Right lobe of liver (tissue), 6 donors: Measurements from ENCODE around the gene POR. TPM values are rescaled to one million over a fixed set of nuclear protein-coding genes. Genes with fewer than 3 reads are reported as not detected.
"Not testable (repeated sequence)": the region's sequence is repeated elsewhere in the genome, so short reads cannot be mapped to it uniquely, and the experiment has no call there.

Experiments
- ATAC-seq, 4 donors: fragments of 200-7000 bp; cut with Tn5 transposase; one replicate each; pipeline ENCODE4 v1.9.1; 2020; ENCODE audit warnings: mild to moderate bottlenecking in 4 of 4, moderate library complexity in 4 of 4
- DNase-seq, 3 donors: peaks; one replicate each; pipeline ENCODE4 v3.0.0-alpha.2; 2020
- H3K27ac ChIP-seq, 3 donors: fragments of 200-600 bp; one replicate each; pipeline ENCODE4 v1.8.0; 2022
- H3K27me3 ChIP-seq, 2 donors: fragments of 200-600 bp; one replicate each; pipeline ENCODE4 v1.8.0; 2022
- H3K36me3 ChIP-seq, 4 donors: fragments of 200-600 bp; sonication (generic) in 1 of 4; one replicate each; pipeline versions ENCODE4 v1.5.1 to v1.8.0; 2017 to 2022; ENCODE audit warnings: control low read depth in 1 of 4
- H3K4me1 ChIP-seq, 4 donors: fragments of 200-600 bp; sonication (generic) in 1 of 4; one replicate each; pipeline versions ENCODE4 v1.5.1 to v1.8.0; 2017 to 2022; ENCODE audit warnings: control low read depth in 1 of 4
- H3K4me3 ChIP-seq, 3 donors: fragments of 200-600 bp; one replicate each; pipeline ENCODE4 v1.8.0; 2022
- H3K9me3 ChIP-seq, 4 donors: fragments of 200-600 bp; sonication (generic) in 1 of 4; one replicate each; pipeline versions ENCODE4 v1.5.1 to v1.8.0; 2017 to 2022; ENCODE audit warnings: control low read depth in 1 of 4
- CTCF ChIP-seq, 4 donors: fragments of 200-600 bp in 3 of 4; fragments of 450-650 bp in 1 of 4; IDR thresholded peaks; one replicate each; pipeline versions ENCODE4 v1.5.1 to v1.8.0; 2016 to 2022; ENCODE audit warnings: antibody characterized with exemption in 4 of 4, mild to moderate bottlenecking in 2 of 4
- POLR2A ChIP-seq: fragments of 450-650 bp; IDR thresholded peaks from one replicate; pipeline ENCODE4 v1.6.1; 2017; ENCODE audit warnings: antibody characterized with exemption, mild to moderate bottlenecking
- WGBS: methylation state at CpG from one replicate; pipeline ENCODE4 v1.1.6; 2018; ENCODE audit warnings: low coverage, low lambda C conversion rate; ENCODE audit not compliant: insufficient coverage; ENCODE audit errors: missing lambda C conversion rate; 5-methylcytosine and 5-hydroxymethylcytosine counted together
- intact Hi-C, 2 donors: fragments of 100-400 bp; cut with DNase I; formaldehyde crosslinking; loops; one replicate each; pipeline versions ENCODE4 v1.11.2 to v1.14.1; 2022
- total RNA-seq, 6 experiments: library from RNA; depleted of rRNA in 2 of 6; stranded (reverse); fragments of >200 nt in 2 of 6; fragmentation: NEBNext Ultra II Directional in 3 of 6; extraction: Animal tissue kit (Norgen Biotek cat#: 25700) in 3 of 6; gene quantifications; one replicate each; pipeline versions ENCODE4 v1.1.0 to v1.2.4, GENCODE V29; 2016 to 2023
- donor health status: DM: no; HTN: yes; CAD: no.
- donor health status: DM: no; HTN: no; CAD: no.
- donor health status: DM: no; HTN: no; CAD: no.
- donor health status: DM: no; HTN: yes; CAD: no.
- donor health status: DM: no; HTN: yes; CAD: no.

The POR gene
- total RNA-seq, 6 experiments from 2014 or later: 370 to 1,042 (median 725) TPM

- peak; percentile 92 to 97 (median 94) for TF ChIP-seq CTCF (IDR thresholded peaks at IDR 0.05)
- no peak for TF ChIP-seq POLR2A
- H3K27me3 ChIP-seq: no peaks in the 10 kb centered on the region
- 71% methylated on average over 3 of the region's 6 CpGs for WGBS
- peak; percentile 96 to 98 (median 96) for ATAC-seq
- H3K4me1 ChIP-seq: no peaks in the 10 kb centered on the region
- intact Hi-C loops: loop anchor here in 1 of 2 donors (5.0 kb wide), 1 partner anchor 153 kb away; no protein-coding TSS in a partner anchor
- peaks cover 0 to 3% (median 0%) of the 10 kb centered on the region in 4 donors for H3K36me3 ChIP-seq
- no peaks in the 10 kb centered on the region for H3K9me3 ChIP-seq
- peak; percentile 71 to 81 (median 81) for DNase-seq
- H3K4me3 ChIP-seq: no peak overlapping the region
- no peak overlapping the region for H3K27ac ChIP-seq
Observed at GRCh38 chr7:76020031-76020714, 105.2 kb downstream of the POR start.

DNA sequence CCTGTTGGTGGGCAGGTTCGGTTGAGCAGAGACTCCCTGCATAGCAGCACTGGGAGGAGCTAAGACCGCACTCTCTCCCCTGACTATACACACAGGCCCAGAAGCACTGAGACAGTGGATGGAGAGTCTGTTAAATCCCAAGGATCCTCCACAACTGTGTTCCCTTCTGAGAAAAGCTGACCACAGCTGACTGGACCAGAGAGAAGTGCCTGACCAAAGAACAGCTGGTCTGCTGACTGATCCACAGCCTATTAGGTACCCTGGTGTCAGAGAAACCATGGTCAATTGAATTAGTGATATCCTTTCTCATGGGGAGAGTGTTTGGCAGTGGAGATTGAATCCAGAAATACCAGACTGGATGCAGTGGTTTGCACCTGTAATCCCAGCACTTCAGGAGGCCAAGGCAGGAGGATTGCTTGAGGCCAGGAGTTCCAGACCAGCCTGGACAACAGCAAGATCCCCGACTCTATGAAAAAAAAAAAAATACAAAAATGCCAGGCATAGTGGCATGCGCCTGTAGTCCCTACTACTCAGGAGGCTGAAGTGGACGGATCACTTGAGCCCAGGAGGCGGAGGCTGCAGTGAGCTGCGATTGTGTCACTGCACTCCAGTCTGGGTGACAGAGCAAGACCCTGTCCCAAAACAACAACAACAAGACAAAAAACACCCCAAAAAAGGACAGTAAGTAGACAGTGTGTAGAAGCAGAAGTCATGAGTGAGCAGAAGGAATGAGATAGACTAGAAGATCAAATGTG lies 107.2 kb downstream of the POR start:
- Histone ChIP-seq H3K27ac (no peak overlapping the region), H3K4me1 (no peaks in the 10 kb centered on the region), H3K36me3 (peaks cover 0 to 6% (median 1%) of the 10 kb centered on the region in 4 donors), H3K27me3 (no peaks in the 10 kb centered on the region), H3K4me3 (no peak overlapping the region), H3K9me3 (no peaks in the 10 kb centered on the region)
- no peak for ATAC-seq
- no peak for DNase-seq
- 96% methylated on average over 7 of the region's 7 CpGs for WGBS
- intact Hi-C loops: loop anchor here in 1 of 2 donors (5.0 kb wide), 1 partner anchor 155 kb away; no protein-coding TSS in a partner anchor
- no peak for TF ChIP-seq POLR2A
- no peak for TF ChIP-seq CTCF (IDR thresholded peaks at IDR 0.05)

DNA sequence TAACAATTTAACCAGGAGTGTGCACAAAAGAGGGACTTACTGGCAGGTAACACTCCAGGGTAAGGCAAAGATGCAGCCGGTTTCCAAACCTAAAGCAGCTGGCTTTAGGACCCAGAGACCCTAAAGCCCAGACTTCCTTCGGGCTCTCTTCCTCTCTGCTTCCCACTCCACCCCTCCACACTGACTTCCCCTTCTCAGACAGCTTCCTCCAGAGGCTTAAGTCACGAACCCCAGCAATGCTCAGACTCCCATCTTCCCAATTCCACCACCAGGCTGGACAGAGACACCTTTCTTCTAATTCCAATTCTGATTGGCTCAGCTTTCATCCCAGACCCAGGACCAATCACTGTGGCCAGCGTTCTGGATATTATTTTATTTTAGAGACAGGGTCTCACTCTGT lies 108.0 kb downstream of the POR start:
- intact Hi-C loops: loop anchor here in 1 of 2 donors (5.0 kb wide), 1 partner anchor 156 kb away; no protein-coding TSS in a partner anchor
- Histone ChIP-seq H3K9me3 (no peaks in the 10 kb centered on the region), H3K4me3 (no peak overlapping the region), H3K4me1 (no peaks in the 10 kb centered on the region), H3K27me3 (no peaks in the 10 kb centered on the region), H3K27ac (no peak overlapping the region), H3K36me3 (peaks cover 0 to 10% (median 1%) of the 10 kb centered on the region in 4 donors)
- ATAC-seq (peak; percentile 43 to 73 (median 68)), DNase-seq (no peak)
- TF ChIP-seq POLR2A: no peak
- TF ChIP-seq CTCF (IDR thresholded peaks at IDR 0.05): no peak
- WGBS: 44% methylated on average over 3 of the region's 4 CpGs

- peak in 1 of 4 donors; percentile 10 for TF ChIP-seq CTCF (IDR thresholded peaks at IDR 0.05)
- ATAC-seq, H3K36me3 ChIP-seq, H3K27me3 ChIP-seq, H3K9me3 ChIP-seq, intact Hi-C loops, H3K4me1 ChIP-seq, DNase-seq, H3K4me3 ChIP-seq, H3K27ac ChIP-seq: not testable (repeated sequence)
- 75% methylated on average over 5 of the region's 7 CpGs for WGBS
Observed at GRCh38 chr7:76029682-76030081, 114.7 kb downstream of the POR start.
